Hepatocyte (in vitro differentiated cells): ENCODE results near the gene PCDHGC5.

Experiments
- EZH2 ChIP-seq: fragments of 200-600 bp; sonication (generic); IDR thresholded peaks from 2 replicates; pipeline ENCODE4 v1.6.1; 2016; ENCODE audit warnings: antibody characterized with exemption, mild to moderate bottlenecking, borderline replicate concordance
- EZH2phosphoT487 ChIP-seq: fragments of 200-600 bp; sonication (generic); IDR thresholded peaks from one replicate; pipeline ENCODE4 v1.6.1; 2018; ENCODE audit warnings: antibody characterized with exemption, mild to moderate bottlenecking, low read depth, moderate library complexity; ENCODE audit not compliant: unreplicated experiment, severe bottlenecking
- TF ChIP-seq, protein P1 (sequence below): fragments of 200-600 bp; sonication (generic); IDR thresholded peaks from 2 replicates; pipeline ENCODE4 v1.5.1; 2016; ENCODE audit warnings: antibody characterized with exemption, mild to moderate bottlenecking; ENCODE audit not compliant: poor library complexity

DNA sequence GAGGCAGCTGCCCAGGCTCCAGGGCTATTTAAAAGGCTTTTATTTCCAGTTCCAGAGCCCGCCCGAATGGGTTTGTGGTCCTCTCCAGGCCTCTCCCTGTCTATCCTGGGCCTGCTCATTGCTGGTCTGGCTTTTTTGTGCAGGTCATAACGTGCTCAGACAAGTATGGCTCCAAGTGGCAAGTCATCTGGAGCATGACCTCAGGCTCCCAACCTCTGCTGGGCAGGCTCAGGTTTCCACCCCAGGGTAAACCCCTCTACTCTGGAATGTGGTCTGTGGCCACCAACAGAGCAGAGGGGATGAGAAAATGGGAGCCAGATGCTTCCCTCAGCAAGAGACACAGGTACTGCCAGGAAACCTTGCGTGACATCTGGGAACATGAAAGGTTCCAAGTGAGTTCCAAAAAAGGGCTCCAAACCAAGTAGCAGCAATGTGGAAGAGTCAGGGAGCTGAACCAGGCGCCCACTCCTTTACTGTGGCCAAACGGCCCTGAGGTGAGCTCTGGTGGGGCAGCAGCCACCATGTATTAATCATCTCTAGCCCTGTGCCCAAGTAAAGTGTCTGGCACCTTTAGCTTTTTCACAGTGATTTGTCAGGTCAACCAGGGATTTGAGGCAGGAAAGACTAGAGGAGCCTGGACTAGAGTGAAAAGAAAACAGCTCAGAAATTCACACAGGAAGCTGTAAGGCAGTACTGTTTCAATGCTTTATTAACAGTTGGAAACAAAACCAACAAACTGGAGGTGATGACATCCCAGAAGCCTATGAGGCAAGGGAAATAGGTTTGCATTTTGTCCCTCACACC, 25.7 kb downstream of the PCDHGC5 start:
- TF ChIP-seq, protein P1, sequence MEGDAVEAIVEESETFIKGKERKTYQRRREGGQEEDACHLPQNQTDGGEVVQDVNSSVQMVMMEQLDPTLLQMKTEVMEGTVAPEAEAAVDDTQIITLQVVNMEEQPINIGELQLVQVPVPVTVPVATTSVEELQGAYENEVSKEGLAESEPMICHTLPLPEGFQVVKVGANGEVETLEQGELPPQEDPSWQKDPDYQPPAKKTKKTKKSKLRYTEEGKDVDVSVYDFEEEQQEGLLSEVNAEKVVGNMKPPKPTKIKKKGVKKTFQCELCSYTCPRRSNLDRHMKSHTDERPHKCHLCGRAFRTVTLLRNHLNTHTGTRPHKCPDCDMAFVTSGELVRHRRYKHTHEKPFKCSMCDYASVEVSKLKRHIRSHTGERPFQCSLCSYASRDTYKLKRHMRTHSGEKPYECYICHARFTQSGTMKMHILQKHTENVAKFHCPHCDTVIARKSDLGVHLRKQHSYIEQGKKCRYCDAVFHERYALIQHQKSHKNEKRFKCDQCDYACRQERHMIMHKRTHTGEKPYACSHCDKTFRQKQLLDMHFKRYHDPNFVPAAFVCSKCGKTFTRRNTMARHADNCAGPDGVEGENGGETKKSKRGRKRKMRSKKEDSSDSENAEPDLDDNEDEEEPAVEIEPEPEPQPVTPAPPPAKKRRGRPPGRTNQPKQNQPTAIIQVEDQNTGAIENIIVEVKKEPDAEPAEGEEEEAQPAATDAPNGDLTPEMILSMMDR, result no peak
- no peak for TF ChIP-seq EZH2phosphoT487
- TF ChIP-seq EZH2, result no peak
